Measurements from ENCODE around the gene SAT2.
"Not testable (repeated sequence)": the region's sequence is repeated elsewhere in the genome, so short reads cannot be mapped to it uniquely, and the experiment has no call there.

Gene SAT2

DNA sequence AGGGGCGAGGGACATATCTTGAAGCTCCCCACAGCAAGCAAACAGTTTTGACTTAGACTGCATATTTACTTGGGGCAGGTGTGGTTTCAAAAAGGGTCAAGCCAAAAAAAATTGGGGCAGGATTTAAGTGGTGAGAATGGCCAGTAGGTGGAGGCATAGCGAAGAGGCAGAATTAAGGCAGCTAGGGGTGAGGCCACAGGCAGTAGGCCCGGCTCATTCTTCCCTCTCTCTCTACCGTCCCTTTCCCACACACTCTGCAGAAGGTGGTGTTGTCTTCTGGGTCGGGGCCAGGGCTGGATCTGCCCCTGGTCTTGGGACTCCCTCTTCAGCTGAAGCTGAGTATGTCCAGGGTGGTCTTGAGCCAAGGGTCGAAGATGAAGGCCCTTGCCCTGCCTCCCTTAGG is 4.9 kb upstream of the SAT2 start:
- no peak for DNase-seq

GRCh38 chr17:7631398-7632380 is 4.1 kb upstream of the SAT2 start:
- DNase-seq: no peak

GRCh38 chr17:7629939-7630571 is 2.4 kb upstream of the SAT2 start, which contains the start of gene SHBG:
Gene SHBG, plus strand, starts transcription at chr17:7630135. Its CDS starts 38 bp downstream, at chr17:7630173.
- DNase-seq: no peak

DNA sequence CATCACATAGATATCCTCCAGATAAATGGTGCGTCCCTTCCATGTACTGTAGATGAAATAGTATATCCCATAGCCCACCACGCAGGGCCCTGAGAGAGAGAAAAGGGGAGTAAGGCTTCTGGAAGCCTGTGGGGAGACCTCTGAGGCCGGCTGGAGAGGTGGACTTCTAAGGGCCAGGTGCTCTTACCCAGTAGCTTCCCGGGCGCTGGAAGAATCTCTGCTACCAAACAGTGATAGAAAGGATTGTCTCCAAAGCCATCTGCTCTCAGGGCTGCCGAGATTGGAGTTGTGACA is 718 bp downstream of the SAT2 start:
- DNase-seq: no peak

GRCh38 chr17:7626307-7626706 is 1.3 kb downstream of the SAT2 start:
- no peak for DNase-seq

- not testable (repeated sequence) for DNase-seq
Observed at GRCh38 chr17:7625749-7626148, 1.9 kb downstream of the SAT2 start.

DNA sequence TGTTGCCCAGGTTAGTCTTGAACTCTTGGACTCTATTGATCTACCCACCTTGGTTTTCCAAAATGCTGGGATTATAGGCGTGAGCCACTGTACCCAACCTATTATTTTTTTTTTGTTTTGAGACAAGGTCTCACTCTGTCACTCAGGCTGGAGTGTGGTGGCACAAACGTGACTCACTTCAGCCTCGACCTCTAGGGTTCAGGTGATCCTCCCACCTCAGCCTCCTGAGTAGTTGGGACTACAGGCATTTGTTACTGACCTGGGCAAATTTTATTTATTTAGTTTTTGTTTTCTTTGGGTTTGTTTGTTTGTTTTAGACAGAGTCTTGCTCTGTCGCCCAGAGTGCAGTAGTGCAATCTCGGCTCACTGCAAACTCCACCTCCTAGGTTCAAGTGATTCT is 4.0 kb downstream of the SAT2 start:
- no peak for DNase-seq

DNA sequence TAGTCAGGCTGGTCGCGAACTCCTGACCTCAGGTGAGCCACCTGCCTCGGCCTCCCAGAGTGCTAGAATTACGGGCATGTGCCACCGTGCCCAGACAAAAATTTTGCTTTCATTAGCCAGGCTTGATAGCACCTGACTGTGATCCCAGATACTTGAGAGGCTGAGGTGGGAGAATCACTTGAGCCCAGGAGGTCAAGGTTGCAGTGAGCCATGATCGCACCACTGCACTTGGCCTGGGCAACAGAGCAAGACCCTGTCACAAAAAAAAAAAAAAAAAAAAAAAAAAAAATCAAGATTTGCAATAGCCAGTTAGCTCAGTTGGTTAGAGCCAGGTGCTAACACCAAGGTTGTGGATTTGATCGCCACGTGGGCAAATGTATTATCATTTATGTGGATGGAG is 6.8 kb downstream of the SAT2 start:
- no peak for DNase-seq

DNA sequence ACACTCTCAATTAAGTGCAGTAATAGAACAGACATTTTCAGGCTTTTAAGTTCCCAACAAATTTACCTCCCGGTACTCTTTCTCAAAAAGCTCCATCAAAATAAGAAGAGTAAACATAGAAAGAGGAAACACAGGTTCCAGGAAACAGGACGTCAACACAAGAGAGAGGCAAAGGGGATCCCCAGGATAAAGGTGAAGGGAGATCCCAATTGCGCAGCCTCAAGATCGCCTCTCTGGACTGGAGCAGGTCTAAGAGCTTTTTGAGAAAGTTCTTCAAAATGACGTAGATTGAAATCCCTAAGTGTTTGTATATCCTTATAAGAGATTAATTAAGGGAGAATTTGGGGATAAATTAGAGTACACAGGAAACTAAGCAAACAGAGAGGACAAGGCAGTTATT is 9.0 kb downstream of the SAT2 start:
- no peak for DNase-seq

DNA sequence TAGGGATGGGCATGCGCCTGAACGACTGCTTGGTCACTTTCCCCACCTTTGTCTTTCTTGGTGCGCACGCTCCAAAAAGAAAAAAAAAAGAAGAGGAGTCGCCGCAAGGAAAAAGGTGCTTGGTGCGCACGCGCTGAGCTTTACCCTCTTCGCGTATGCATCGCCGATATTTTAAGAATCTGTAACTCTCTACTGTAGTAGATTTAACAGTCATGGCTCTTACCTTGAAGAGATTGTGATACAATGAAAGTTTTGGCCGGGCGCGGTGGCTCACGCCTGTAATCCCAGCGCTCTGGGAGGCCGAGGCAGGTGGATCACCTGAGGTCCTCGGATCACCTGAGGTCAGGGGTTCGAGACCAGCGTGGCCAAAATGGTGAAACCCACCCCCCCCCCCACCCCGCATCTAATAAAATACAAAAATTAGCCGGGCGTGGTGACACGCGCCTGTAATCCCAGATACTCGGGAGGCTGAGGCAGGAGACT is 12.3 kb downstream of the SAT2 start:
- no peak for DNase-seq

- peak; percentile 97 for DNase-seq
Observed at GRCh38 chr17:7614425-7615264, 13.0 kb downstream of the SAT2 start, which contains the start of gene FXR2. Gene FXR2, minus strand, starts transcription at chr17:7614897. Its CDS starts 365 bp downstream, at chr17:7614532.

DNA sequence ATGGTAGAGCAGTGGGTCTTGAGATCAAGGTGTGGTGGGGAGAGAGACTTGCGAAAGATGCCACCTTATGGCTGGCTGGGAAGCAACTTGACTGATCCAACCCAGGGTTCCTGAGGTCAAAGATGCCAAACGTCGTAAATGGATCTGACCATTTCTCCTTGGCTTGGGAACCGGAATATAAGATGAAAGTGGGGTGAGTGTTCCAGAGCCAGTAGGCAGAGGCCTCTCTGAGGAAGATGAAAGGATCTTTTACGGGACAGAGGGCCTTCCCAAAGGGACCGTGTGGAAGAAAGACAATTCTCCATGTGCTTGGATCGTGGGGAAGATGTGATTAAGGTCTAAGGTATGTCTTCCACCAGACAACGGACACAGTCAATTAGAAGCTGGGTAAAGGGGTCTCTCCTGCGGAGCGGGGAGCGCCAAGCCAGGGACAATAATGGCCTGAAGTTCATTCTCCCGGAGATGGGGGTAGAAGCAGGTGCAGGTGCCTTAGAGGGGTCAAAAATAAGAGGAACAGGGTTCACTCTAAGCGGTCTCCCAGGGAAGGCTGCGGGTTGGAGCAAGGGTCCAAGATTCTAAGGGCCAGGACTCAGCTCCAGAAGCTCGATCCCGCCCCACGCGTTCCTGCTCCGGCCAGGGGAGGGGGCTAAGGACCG is 13.7 kb downstream of the SAT2 start:
- no peak for DNase-seq

GRCh38 chr17:7612294-7612640 is 15.4 kb downstream of the SAT2 start:
- DNase-seq: no peak

GRCh38 chr17:7611635-7612293 is 15.9 kb downstream of the SAT2 start:
- no peak for DNase-seq

DNA sequence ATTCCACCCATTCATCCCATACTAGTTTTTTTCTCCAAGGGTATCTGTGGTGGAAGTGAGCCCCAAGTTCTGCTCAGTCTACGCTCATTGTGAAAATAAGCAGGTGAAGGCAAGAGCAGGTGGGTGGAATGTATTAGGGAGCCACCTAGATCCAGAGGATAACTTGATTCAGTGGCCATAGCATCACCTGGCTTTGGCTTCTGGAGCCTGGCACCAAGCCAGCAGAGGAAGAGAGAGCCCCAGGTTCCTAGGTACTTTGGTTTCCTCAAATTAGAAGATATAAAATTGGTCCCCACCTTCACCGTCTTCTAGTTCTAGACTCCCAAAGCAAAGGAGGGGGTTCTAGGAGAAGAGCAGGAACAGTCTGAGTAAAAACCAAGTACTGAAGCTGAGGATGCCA is 17.0 kb downstream of the SAT2 start:
- DNase-seq: no peak

- no peak for DNase-seq
Observed at GRCh38 chr17:7606280-7606679, 21.3 kb downstream of the SAT2 start.

- not testable (repeated sequence) for DNase-seq
Observed at GRCh38 chr17:7597561-7597960, 30.1 kb downstream of the SAT2 start.

GRCh38 chr17:7593296-7593695 is 34.3 kb downstream of the SAT2 start:
- DNase-seq: no peak

DNA sequence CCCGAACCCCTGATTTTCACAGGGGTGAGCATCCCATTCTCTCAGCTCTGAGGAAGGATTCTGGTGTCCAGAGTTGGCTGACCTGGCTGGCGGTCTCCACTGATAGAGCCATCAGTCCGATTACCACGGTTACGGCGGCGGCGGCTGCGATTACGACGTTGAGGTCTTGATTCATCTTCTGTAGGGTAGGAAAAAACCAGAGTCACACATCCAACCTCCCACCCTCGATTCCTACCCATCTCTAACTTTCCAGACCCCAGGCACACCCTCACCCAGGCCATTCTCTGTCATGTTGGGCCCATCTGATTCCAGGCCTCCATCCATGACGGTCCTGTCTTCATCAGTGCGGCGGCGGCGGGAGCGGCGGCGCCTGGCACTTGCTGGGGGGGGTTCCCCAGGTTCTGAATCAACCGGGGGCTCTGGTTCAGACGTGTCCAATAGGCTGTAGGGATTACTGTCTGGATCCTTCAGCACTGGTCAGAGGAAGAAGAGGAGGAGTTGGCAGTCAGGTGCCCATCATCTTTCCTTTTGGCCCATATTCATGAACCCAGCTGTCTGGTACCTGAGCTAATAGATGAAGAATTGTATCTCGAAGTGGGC is 35.1 kb downstream of the SAT2 start:
- no peak for DNase-seq

- DNase-seq: no peak
Observed at GRCh38 chr17:7591596-7591995, 36.0 kb downstream of the SAT2 start.

DNA sequence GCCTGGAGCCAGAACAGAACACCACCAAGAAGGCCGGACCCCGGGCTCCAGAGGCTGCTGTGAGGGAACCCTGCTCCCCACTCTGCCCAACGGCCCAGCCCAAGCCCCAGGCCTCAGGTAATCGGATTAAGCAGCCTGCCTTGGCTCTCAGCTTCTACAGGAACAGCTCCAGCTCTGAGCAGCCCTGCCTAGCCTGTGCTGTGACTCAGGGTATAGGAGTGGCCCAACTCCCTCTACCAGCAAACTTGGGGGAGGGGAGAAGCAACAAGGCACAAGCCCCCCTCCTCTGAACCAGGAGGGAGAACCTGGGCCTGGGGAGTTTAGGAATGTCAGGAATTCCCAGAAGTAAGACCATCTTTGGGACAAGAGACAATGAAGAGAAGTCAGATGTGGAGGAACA is 36.9 kb downstream of the SAT2 start:
- no peak for DNase-seq

All from NCI-H2081 treated with DMSO at 0.1 percent for 48 hours (cell line).